Gastrocnemius medialis (tissue), 4 donors: ENCODE measurements around the gene CCDC85C.

Source experiments
- POLR2A ChIP-seq, 2 donors: fragments of 450-650 bp; IDR thresholded peaks; one replicate each; pipeline ENCODE4 v1.6.1; 2017; ENCODE audit warnings: antibody characterized with exemption in 2 of 2, mild to moderate bottlenecking in 2 of 2, moderate library complexity in 2 of 2
- TF ChIP-seq, protein P1 (sequence below), 5 experiments: fragments of 450-650 bp in 3 of 5; fragments of 200-600 bp in 2 of 5; sonication (generic) in 2 of 5; IDR thresholded peaks in 4 of 5; conservative IDR thresholded peaks in 1 of 5; 1 replicate in 4 of 5; 2 replicates in 1 of 5; pipeline ENCODE4 v1.5.1; 2016 to 2019; ENCODE audit warnings: antibody characterized with exemption in 5 of 5, mild to moderate bottlenecking in 3 of 5, moderate library complexity in 3 of 5

GRCh38 chr14:99579120-99579836 is 24.7 kb downstream of the CCDC85C start:
- TF ChIP-seq POLR2A (IDR thresholded peaks at IDR 0.05) = no peak
- TF ChIP-seq, protein P1, sequence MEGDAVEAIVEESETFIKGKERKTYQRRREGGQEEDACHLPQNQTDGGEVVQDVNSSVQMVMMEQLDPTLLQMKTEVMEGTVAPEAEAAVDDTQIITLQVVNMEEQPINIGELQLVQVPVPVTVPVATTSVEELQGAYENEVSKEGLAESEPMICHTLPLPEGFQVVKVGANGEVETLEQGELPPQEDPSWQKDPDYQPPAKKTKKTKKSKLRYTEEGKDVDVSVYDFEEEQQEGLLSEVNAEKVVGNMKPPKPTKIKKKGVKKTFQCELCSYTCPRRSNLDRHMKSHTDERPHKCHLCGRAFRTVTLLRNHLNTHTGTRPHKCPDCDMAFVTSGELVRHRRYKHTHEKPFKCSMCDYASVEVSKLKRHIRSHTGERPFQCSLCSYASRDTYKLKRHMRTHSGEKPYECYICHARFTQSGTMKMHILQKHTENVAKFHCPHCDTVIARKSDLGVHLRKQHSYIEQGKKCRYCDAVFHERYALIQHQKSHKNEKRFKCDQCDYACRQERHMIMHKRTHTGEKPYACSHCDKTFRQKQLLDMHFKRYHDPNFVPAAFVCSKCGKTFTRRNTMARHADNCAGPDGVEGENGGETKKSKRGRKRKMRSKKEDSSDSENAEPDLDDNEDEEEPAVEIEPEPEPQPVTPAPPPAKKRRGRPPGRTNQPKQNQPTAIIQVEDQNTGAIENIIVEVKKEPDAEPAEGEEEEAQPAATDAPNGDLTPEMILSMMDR (IDR thresholded peaks at IDR 0.05 in 4 of 5, conservative IDR thresholded peaks at IDR 0.05 in 1 of 5) = no peak
